Suprapubic skin (tissue), 4 donors: ENCODE data around the gene NPHP4. TPM values are rescaled to one million over a fixed set of nuclear protein-coding genes. Genes with fewer than 3 reads are reported as not detected.

Source experiments
- DNase-seq, 2 donors: peaks; one replicate each; pipeline ENCODE4 v3.0.0-alpha.2; 2019; ENCODE audit warnings: low spot score in 2 of 2
- H3K27ac ChIP-seq: fragments of 200-600 bp; sonication (generic); one replicate; pipeline ENCODE4 v1.5.1; 2019
- H3K27me3 ChIP-seq: fragments of 200-600 bp; sonication (generic); one replicate; pipeline ENCODE4 v1.5.1; 2019
- H3K36me3 ChIP-seq: fragments of 200-600 bp; sonication (generic); one replicate; pipeline ENCODE4 v1.5.1; 2019
- H3K4me1 ChIP-seq: fragments of 200-600 bp; sonication (generic); one replicate; pipeline ENCODE4 v1.5.1; 2019
- H3K4me3 ChIP-seq: fragments of 200-600 bp; sonication (generic); one replicate; pipeline ENCODE4 v1.5.1; 2019; ENCODE audit warnings: mild to moderate bottlenecking
- H3K9me3 ChIP-seq: fragments of 200-600 bp; sonication (generic); one replicate; pipeline ENCODE4 v1.5.1; 2019
- EP300 ChIP-seq: sonication (generic); formaldehyde crosslinking; IDR thresholded peaks from one replicate; pipeline ENCODE4 v1.6.1; 2017; ENCODE audit warnings: antibody characterized with exemption
- POLR2A ChIP-seq, 2 donors: fragments of 450-650 bp; IDR thresholded peaks; one replicate each; pipeline ENCODE4 v1.6.1; 2017; ENCODE audit warnings: antibody characterized with exemption in 2 of 2, mild to moderate bottlenecking in 2 of 2, moderate library complexity in 2 of 2
- POLR2AphosphoS5 ChIP-seq, 3 donors: sonication (generic); formaldehyde crosslinking; IDR thresholded peaks; one replicate each; pipeline ENCODE4 v1.6.1; 2017; ENCODE audit warnings: antibody characterized with exemption in 3 of 3
- WGBS: methylation state at CpG from one replicate; pipeline ENCODE4 v1.1.5; 2018; 5-methylcytosine and 5-hydroxymethylcytosine counted together
- total RNA-seq, 4 donors: library from RNA; depleted of rRNA; stranded (reverse); fragments of >200 nt; gene quantifications; one replicate each; pipeline ENCODE4 v1.1.0, GENCODE V29; 2016
- TF ChIP-seq, protein P1 (sequence below), 2 donors: fragments of 200-600 bp in 1 of 2; fragments of 450-650 bp in 1 of 2; sonication (generic) in 1 of 2; IDR thresholded peaks; one replicate each; pipeline ENCODE4 v1.5.1; 2016 to 2019; ENCODE audit warnings: antibody characterized with exemption in 2 of 2, mild to moderate bottlenecking in 1 of 2, moderate library complexity in 1 of 2

NPHP4 gene
- total RNA-seq, 4 donors from 2014 or later, result 26.3 to 33.7 (median 29.1) TPM

DNA sequence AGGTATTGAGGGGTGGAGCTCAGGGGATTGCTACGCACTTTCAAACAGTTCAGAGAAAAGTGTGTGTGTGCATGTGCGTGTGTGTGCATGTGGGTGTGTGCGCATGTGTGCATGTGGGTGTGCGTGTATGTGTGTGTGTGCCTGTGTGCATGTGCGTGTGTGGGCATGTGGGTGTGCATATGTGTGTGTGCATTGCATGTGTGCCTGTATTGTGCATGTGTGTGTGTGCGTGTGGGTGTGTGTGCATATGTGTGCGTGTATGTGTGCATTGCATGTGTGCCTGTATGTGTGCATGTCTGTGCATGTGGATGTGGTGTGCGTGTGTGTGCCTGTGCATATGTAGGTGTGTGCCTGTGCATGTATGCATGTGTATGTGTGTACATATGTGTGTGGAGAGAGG lies 40.9 kb upstream of the NPHP4 start:
- no peaks in the 10 kb centered on the region for H3K27me3 ChIP-seq
- TF ChIP-seq POLR2A (IDR thresholded peaks at IDR 0.05) (no peak), POLR2AphosphoS5 (IDR thresholded peaks at IDR 0.05) (no peak), EP300 (no peak)
- H3K27ac ChIP-seq, result no peak overlapping the region
- no peaks in the 10 kb centered on the region for H3K36me3 ChIP-seq
- H3K9me3 ChIP-seq, result no peaks in the 10 kb centered on the region
- no peak for DNase-seq
- H3K4me1 ChIP-seq, result peaks cover 4% of the 10 kb centered on the region
- H3K4me3 ChIP-seq, result no peak overlapping the region
- 90% methylated on average over 8 of the region's 8 CpGs for WGBS

DNA sequence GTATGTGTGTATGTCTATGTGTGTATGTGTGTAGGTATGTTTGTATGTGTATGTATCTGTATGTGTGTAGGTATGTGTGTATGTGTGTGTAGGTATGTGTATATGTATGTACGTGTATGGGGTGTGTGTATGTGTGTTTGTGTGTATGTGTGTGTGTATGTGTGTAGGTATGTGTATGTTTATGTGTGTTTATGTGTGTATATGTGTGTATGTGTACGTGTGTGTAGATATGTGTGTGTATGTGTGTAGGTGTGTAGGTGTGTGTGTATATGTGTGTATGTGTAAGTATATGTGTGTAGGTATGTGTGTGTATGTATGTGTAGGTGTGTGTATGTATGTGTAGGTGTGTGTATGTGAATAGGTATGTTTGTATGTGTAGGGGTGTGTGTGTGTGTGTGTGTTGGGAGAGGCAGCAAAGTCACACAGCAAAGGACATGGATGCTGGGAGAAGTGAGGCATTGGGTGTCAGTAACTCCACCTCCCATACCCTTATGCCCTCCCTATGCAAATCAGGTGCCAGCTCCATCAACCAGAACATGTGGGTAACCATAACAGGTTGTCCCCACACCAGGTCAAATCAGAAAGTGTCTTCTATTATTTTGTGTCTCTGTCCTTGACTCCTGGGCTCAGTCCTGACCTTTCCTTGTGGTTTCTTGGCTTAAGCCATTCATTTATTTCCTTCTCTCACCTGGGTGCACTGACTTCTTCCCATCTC lies 38.5 kb upstream of the NPHP4 start:
- 85% methylated on average over 2 of the region's 2 CpGs for WGBS
- Histone ChIP-seq H3K27me3 (peaks cover 3% of the 10 kb centered on the region), H3K9me3 (no peaks in the 10 kb centered on the region), H3K4me3 (no peak overlapping the region), H3K36me3 (no peaks in the 10 kb centered on the region), H3K27ac (no peak overlapping the region), H3K4me1 (peaks cover 14% of the 10 kb centered on the region)
- no peak for TF ChIP-seq EP300
- no peak for DNase-seq

DNA sequence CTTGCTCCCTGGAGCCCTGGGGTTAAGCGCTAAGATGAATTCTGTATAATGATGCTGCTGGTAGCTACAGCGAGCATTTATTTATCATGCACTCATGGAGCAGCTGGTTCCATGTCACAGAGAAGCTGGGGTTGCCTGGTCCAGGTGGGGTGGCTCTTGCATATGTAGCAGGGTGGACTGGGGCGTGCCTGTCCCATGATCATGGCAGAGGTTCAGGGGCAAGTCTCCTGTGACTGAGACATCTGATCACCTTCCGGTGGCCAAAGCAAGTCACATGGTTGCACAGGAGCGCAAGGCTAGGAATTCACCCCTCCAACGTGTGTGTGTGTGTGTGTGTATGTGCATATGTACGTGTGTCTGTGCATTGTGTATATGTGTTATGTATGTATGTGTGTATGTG lies 37.9 kb upstream of the NPHP4 start:
- TF ChIP-seq, protein P1, sequence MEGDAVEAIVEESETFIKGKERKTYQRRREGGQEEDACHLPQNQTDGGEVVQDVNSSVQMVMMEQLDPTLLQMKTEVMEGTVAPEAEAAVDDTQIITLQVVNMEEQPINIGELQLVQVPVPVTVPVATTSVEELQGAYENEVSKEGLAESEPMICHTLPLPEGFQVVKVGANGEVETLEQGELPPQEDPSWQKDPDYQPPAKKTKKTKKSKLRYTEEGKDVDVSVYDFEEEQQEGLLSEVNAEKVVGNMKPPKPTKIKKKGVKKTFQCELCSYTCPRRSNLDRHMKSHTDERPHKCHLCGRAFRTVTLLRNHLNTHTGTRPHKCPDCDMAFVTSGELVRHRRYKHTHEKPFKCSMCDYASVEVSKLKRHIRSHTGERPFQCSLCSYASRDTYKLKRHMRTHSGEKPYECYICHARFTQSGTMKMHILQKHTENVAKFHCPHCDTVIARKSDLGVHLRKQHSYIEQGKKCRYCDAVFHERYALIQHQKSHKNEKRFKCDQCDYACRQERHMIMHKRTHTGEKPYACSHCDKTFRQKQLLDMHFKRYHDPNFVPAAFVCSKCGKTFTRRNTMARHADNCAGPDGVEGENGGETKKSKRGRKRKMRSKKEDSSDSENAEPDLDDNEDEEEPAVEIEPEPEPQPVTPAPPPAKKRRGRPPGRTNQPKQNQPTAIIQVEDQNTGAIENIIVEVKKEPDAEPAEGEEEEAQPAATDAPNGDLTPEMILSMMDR (IDR thresholded peaks at IDR 0.05), result no peak
- TF ChIP-seq EP300 (no peak), POLR2AphosphoS5 (IDR thresholded peaks at IDR 0.05) (no peak), POLR2A (IDR thresholded peaks at IDR 0.05) (no peak)
- peaks cover 5% of the 10 kb centered on the region for H3K27me3 ChIP-seq
- H3K36me3 ChIP-seq, result no peaks in the 10 kb centered on the region
- H3K27ac ChIP-seq, result no peak overlapping the region
- no peak overlapping the region for H3K4me3 ChIP-seq
- H3K9me3 ChIP-seq, result no peaks in the 10 kb centered on the region
- no peak for DNase-seq
- peaks cover 20% of the 10 kb centered on the region for H3K4me1 ChIP-seq
- WGBS, result 95% methylated on average over 4 of the region's 7 CpGs

DNA sequence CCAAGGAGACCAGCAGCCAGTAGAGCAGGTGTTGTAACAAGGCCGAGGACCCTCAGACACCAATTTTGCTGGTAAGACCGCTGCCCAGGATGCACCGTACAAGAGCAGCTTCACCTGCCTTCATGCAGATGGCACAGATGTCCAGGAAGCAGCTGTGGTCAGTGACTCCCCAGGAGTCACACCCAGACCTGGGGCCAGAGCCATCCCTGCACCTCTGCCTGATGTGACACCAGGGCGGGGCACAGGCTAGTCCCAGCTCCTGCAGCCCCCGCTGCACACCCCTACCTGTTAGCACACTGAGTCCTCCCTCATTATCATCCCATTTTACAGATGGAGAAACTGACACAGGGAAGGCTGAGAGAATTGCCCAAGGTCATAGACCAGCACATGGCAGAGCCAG lies 37.1 kb upstream of the NPHP4 start:
- no peak overlapping the region for H3K27ac ChIP-seq
- no peaks in the 10 kb centered on the region for H3K9me3 ChIP-seq
- DNase-seq, result no peak
- no peaks in the 10 kb centered on the region for H3K36me3 ChIP-seq
- 81% methylated on average over 5 of the region's 5 CpGs for WGBS
- H3K4me1 ChIP-seq, result peaks cover 22% of the 10 kb centered on the region
- H3K4me3 ChIP-seq, result no peak overlapping the region
- TF ChIP-seq, protein P1 (IDR thresholded peaks at IDR 0.05), result no peak
- TF ChIP-seq EP300 (no peak), POLR2AphosphoS5 (IDR thresholded peaks at IDR 0.05) (no peak), POLR2A (IDR thresholded peaks at IDR 0.05) (no peak)
- H3K27me3 ChIP-seq, result peaks cover 8% of the 10 kb centered on the region

DNA sequence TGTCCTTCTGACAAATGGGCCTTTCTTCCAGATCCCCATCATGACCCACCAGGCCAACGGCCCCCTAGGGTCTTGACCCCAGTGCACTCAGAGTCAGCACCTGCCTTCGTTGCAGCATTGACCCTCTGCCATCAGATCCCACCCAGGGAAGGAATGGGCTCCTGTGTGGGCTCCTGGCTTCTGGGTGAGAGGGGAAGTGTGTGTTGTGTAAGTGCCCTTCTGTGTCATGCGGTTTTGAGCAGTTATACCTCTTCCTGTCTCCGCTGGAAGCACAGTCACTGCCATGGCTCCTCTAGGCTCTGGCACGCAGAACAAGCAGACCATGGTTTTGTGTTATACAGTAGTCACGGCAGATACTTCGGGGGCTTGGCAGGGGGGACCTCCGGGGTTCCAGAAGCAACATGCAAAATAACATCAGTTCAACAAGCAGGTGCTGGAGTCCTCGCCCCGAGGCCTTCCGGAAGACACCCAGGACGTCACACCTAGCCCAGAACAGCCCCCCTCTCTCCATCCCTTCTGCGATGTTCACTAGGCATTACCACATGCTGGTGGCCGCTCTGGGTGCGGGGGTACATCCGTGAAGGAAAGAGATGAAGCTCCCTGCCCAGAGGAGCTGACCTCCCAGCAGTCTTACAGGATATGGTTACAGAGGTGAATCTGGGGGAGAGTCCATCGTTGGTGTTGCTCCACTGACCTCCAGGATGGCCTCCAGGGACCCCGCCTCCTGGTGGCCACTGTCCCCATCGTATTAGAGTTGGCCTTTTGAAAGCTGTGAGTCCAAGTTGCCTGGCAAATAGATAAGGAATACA lies 36.0 kb upstream of the NPHP4 start:
- H3K27ac ChIP-seq, result no peak overlapping the region
- peak overlapping the region; percentile 10 for H3K4me3 ChIP-seq
- DNase-seq, result no peak

More for the DNA sequence above, 36.0 kb upstream of the NPHP4 start:
- WGBS, result 70% methylated on average over 17 of the region's 19 CpGs
- Histone ChIP-seq H3K36me3 (no peaks in the 10 kb centered on the region), H3K27me3 (peaks cover 9% of the 10 kb centered on the region), H3K9me3 (no peaks in the 10 kb centered on the region), H3K4me1 (peaks cover 22% of the 10 kb centered on the region)
- TF ChIP-seq, protein P1 (IDR thresholded peaks at IDR 0.05), result no peak
- TF ChIP-seq POLR2AphosphoS5 (IDR thresholded peaks at IDR 0.05) (no peak), EP300 (no peak), POLR2A (IDR thresholded peaks at IDR 0.05) (no peak)
